ENCODE measurements around the gene ITFG1.
"Not testable (repeated sequence)": the region's sequence is repeated elsewhere in the genome, so short reads cannot be mapped to it uniquely, and the experiment has no call there.

The ITFG1 gene

DNA sequence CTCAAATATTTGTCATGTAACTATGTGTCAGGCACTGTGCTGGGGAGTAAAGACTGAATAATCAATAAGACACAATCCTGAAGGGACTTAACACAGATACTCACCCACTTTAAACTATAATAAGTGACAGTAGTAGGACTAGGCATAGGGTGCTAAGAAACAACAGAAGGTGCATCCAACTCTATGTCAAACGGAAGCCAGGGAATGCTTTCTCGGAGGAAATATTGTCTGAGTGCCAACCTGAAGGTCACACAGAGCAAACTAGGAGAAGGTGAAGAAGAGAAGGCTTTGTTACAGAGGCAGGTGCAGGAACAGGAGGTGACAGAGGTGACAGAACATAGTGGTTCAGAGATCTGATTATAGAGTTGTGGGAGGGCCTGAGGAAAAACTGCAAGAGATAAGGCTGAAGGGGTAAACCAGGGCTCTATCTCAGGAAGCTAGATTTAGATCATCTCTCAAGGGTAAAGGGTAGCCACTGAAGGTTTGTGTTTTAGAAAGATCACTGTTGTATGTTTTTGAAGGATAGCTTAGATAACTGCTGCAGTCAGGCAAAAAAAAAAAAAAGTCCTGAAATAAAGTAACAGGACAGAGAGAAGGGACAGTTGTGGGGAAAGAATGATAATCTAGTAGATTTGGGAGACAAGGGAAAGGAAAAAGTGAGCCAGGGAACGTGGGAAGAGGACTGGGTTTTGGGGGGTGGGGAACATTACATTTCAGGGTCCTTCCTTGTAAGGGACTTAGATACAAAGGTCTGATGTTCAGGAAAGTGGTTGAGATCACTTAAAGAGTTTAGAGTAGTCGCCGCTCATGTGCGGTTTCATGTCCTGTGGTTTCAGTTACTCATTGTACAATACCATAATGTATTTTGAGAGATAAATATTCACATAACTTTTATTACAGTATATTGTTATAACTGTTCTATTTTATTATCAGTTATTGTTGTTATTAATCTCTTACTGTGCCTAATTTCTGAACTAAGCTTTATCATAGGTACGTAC is 231.5 kb downstream of the ITFG1 start:
- no peak for DNase-seq

- no peak for DNase-seq
These were observed 232.6 kb downstream of the ITFG1 start for GRCh38 chr16:47228241-47228640.

GRCh38 chr16:47213761-47214440 is 247.0 kb downstream of the ITFG1 start:
- no peak for DNase-seq

DNA sequence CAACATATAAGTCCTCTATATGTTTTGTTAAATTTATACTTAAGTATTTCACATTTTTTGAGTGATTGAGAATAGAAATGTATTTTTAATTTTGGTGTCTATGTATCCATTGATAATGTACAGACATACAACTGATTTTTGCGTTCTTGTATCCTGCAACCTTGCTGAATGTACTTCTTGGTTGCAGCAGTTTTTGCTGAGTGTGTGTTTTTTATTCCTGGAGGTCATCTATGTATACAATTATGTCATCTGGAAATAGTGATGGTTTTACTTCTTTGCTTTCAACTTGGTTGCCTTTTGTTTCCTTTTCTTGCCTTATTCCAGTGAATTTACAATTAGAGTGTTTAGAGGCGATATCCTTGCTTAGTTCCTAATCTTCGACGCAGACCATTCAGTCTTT is 249.6 kb downstream of the ITFG1 start:
- no peak for DNase-seq

DNA sequence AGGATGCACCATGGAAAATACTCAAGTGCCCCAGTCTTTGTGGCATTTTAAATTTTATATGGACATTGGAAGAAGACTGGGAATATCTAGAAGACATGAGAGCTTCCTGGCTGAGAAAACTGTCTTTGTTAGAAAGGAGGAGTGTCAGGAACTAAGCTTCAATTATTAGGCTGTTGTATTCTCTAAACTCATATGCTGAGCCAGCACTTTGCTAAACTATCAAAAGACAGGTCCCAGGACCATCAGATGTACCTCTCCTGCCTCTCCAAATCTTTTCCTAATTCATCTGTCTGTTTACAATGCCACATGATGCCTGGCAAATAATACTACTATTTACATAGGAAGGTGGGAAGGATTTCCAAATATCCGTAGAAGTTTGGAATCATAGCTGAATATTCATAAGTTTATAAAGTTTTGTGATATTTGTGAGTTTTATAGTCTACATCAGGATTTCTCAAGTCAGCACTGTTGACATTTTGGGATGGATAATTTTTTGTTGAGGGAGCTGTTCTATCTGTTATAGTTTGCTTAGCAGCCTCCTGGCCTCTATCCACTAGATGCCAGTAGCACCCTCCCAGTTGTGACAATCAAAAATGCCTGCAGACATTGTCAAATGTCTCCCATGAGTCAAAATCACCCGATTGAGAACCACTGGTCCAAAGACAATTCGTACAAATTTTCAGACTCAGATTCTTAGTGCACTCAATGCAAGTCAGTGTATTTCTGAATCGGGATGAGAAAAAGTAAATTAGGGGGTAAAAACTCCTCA is 255.9 kb downstream of the ITFG1 start:
- DNase-seq, result no peak

- not testable (repeated sequence) for DNase-seq
These were observed 257.4 kb downstream of the ITFG1 start for GRCh38 chr16:47203433-47203832.

GRCh38 chr16:47198180-47198575 is 262.7 kb downstream of the ITFG1 start:
- no peak for DNase-seq

DNA sequence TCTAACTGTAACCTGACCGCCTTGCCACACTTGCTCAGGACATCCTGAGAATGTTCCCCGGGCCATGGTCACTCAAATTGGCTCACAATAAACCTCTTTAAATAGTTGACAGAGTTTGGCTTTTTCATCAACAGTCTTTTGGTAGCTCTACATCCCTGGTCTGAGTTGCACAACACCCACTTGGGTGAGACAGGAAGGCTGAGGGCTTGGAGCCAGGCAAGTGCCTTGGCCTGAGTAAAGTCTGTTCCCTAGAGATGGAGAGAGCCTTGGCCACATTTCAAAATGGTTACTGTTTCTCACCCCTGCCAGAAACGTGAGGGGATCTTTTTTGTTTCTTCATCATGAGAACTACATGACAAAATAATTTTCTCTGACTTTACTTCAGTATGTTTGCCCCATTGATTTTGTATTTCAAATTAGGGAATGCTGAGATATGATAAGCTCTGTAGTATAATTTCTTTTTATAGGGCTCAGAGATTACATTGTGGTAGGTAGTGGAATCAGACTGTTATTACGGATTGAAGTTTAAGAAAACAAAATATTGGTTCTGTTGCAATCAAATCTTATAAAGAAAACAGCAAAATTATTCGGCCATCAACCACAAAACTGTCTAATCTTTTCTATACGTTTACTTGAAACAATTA is 263.2 kb downstream of the ITFG1 start:
- DNase-seq, result no peak

DNA sequence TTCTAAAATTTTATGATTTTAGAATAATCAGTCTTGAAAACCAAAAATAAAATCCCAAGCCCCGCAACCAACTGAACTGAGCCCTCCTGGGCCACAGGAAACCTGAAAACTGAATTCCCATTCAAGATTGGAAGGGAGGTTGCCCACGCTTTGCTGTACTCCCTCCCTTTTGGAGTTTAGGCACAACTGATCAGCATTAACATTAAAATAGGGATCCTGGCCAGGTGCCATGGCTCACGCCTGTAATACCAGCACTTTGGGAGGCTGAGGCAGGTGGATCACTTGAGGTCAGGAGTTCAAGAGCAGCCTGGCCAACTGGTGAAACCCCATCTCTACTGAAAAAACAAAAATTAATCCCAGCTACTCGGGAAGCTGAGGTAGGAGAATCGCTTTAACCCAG is 264.4 kb downstream of the ITFG1 start:
- no peak for DNase-seq

DNA sequence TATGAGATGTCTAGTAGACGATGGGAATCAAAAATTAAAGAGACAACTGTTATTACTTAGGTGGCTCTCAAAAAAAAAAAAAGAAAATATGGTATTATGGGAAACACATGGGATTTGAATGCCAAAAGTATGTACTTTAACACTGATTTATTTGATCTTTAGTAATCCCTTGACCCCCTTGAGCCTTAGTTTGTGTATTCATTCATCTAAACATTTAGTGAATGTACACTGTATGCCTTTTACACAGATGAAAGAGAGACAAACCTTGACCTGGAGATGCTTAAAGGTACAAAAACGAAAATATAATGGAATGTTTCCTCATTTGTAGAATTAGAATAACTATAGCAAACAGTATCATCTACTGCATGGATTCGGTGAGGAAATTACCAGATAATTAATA is 278.5 kb downstream of the ITFG1 start:
- DNase-seq, result no peak

- not testable (repeated sequence) for DNase-seq
These were observed 279.8 kb downstream of the ITFG1 start for GRCh38 chr16:47181066-47181465.

- DNase-seq, result no peak
These were observed 280.8 kb downstream of the ITFG1 start for GRCh38 chr16:47180073-47180472.

- no peak for DNase-seq
These were observed 285.7 kb downstream of the ITFG1 start for GRCh38 chr16:47175152-47175551.

GRCh38 chr16:47162670-47163420 is 298.0 kb downstream of the ITFG1 start:
- DNase-seq, result no peak

DNA sequence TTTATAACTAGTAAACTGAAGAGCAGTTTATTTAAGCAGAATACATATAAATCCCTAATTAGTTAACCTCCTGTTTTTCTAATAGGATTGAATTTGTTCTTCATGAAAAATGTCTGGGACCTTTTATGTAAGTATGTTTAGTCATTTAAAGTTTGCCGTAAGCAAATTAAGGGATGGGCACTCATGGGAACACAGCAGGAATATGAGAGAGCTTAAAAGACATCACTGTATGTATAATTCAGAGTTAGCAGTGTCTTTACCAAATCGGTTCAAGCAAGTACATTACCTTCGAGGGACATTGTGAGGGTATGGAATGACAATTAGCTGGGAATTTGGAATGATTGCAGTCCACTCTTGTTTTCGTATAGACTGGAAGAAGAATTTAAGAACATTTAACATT is 299.4 kb downstream of the ITFG1 start:
- no peak for DNase-seq

GRCh38 chr16:47160422-47160821 is 300.4 kb downstream of the ITFG1 start:
- no peak for DNase-seq

DNA sequence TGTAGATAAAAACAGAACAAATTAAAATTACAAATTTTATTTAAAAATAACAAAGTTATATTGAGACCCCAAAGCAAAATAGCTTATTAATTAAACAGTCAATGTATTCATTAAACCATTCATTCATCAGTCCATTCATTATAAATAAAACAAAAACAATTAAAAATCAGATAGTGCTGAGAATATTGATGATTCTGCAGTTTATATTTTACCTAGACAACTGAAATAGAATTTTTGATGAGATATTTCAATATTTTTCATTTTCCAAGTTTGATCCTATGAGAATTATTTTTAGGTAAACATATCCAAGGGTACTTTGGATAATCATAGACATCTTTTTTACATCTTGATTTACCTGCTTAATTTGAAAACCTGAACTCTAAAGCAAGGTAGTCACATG is 301.9 kb downstream of the ITFG1 start:
- DNase-seq, result no peak

- DNase-seq, result no peak
These were observed 304.1 kb downstream of the ITFG1 start for GRCh38 chr16:47156680-47157215.

DNA sequence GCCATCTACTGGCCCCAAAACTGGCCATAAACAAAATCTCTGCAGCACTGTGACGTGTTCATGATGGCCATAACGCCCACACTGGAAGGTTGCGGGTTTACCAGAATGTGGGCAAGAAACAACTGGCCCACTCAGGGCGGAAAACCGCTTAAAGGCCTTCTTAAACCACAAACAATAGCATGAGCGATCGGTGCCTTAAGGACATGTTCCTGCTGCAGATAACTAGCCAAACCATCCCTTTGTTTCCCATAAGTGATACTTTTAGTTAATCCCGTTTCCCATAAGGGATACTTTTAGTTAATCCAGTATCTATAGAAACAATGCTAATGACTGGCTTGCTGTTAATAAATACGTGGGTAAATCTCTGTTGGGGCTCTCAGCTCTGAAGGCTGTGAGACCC is 308.4 kb downstream of the ITFG1 start:
- not testable (repeated sequence) for DNase-seq

DNA sequence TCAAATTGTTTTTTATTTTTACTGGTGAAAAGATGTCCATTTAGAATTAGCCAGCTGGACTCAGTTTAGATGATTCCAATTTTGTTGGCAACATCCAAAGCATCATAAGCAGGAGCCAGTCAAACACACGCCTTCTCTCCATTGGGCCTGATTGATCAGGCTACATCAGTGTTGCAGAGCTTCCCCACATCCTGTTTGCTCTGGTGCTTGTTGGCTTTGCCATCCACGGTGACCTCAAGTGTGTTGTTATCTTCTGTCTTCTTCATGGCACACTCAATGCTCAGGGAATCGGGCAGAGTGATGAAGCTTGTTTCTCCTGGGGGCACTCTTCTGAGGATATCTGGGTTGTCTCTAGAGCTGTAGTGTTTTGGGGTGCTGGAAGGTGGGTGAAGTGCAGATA is 310.8 kb downstream of the ITFG1 start:
- DNase-seq, result no peak

GRCh38 chr16:47144559-47144877 is 316.3 kb downstream of the ITFG1 start:
- DNase-seq, result no peak
